ENCODE data around the gene ELOF1. TPM values are rescaled to one million over a fixed set of nuclear protein-coding genes. Genes with fewer than 3 reads are reported as not detected.
A peak's percentile ranks its signal among the peaks of the same experiment; 100 is the strongest.

The ELOF1 gene
- total and polyA plus RNA-seq, 2 of the 13 experiments (the other 11 are each of a cell fraction or from before 2014, with no cell fraction given), result 14.5 to 43.2 TPM

GRCh38 chr19:11505504-11506100, 53.4 kb downstream of the ELOF1 start, which contains the start of gene ZNF653 (continued):
- TF ChIP-seq SRSF9 (IDR thresholded peaks at IDR 0.05; ENCODE audit: borderline replicate concordance, insufficient read depth, low read depth, low read length, poor library complexity, severe bottlenecking), result no peak
- 0 out of 2 replicates have a peak, but pooled peaks have one; percentile 68 for TF ChIP-seq U2AF2 (IDR thresholded peaks at IDR 0.05; ENCODE audit: low read depth, low read length)
- TF ChIP-seq HNF1A (IDR thresholded peaks at IDR 0.05; ENCODE audit: low read depth), result no peak
- peak; percentile 20; the same call in 1 of the 2 replicates for TF ChIP-seq HNF1A (CRISPR knock-in tag; IDR thresholded peaks at IDR 0.05; ENCODE audit: borderline replicate concordance)
- TF ChIP-seq HIVEP1 (CRISPR knock-in tag; IDR thresholded peaks at IDR 0.05), result 0 out of 2 replicates have a peak, but pooled peaks have one; percentile 2
- TF ChIP-seq ZNF138 (CRISPR knock-in tag; IDR thresholded peaks at IDR 0.05; ENCODE audit: low read depth), result 0 out of 2 replicates have a peak, but pooled peaks have one; percentile 42
- TF ChIP-seq ASH2L (IDR thresholded peaks at IDR 0.05; ENCODE audit: insufficient read length, low read depth, low read length), result peak; percentile 90
- TF ChIP-seq ZNF367 (CRISPR knock-in tag; IDR thresholded peaks at IDR 0.05; ENCODE audit: borderline replicate concordance), result no peak
- peak; percentile 51; the same call in 1 of the 2 replicates for TF ChIP-seq ZNF770 (CRISPR knock-in tag; IDR thresholded peaks at IDR 0.05)
- TF ChIP-seq ZFY (CRISPR knock-in tag; IDR thresholded peaks at IDR 0.05), result peak; percentile 80; the same call in 1 of the 2 replicates
- TF ChIP-seq ATF3 (CRISPR knock-in tag; IDR thresholded peaks at IDR 0.05), result 0 out of 2 replicates have a peak, but pooled peaks have one; percentile 9
- peak; percentile 80 for TF ChIP-seq HCFC1 (IDR thresholded peaks at IDR 0.05; ENCODE audit: low read depth, low read length)
- TF ChIP-seq ZC3H13 (CRISPR knock-in tag; IDR thresholded peaks at IDR 0.05), result peak; percentile 97
- peak; percentile 2 for TF ChIP-seq TEAD3 (CRISPR knock-in tag; optimal IDR thresholded peaks at IDR 0.05; ENCODE audit: borderline replicate concordance)
- no peak for TF ChIP-seq ZFP36 (IDR thresholded peaks at IDR 0.05; ENCODE audit: borderline replicate concordance, low read depth, low read length, partially characterized antibody)
- peak; percentile 44 for TF ChIP-seq YY1 (IDR thresholded peaks at IDR 0.05; ENCODE audit: insufficient read depth, insufficient replicate concordance, low read depth, low read length)
- TF ChIP-seq KDM3A (CRISPR knock-in tag; IDR thresholded peaks at IDR 0.05; ENCODE audit: low read depth), result no peak
- TF ChIP-seq ZSCAN20 (CRISPR knock-in tag; IDR thresholded peaks at IDR 0.05; ENCODE audit: borderline replicate concordance), result 0 out of 2 replicates have a peak, but pooled peaks have one; percentile 43
- TF ChIP-seq AGO2 (optimal IDR thresholded peaks at IDR 0.05; ENCODE audit: low read depth, low read length), result peak; percentile 96
- TF ChIP-seq HOXA5 (CRISPR knock-in tag; IDR thresholded peaks at IDR 0.05), result 0 out of 2 replicates have a peak, but pooled peaks have one; percentile 3
- peak; percentile 66; the same call in 1 of the 2 replicates for TF ChIP-seq ZFP82 (CRISPR knock-in tag; IDR thresholded peaks at IDR 0.05; ENCODE audit: borderline replicate concordance)
- no peak for TF ChIP-seq ZNF644 (CRISPR knock-in tag; IDR thresholded peaks at IDR 0.05; ENCODE audit: low read depth)
- 0 out of 2 replicates have a peak, but pooled peaks have one; percentile 21 for TF ChIP-seq ARNTL (CRISPR knock-in tag; IDR thresholded peaks at IDR 0.05)
- peak; percentile 39; the same call in 1 of the 2 replicates for TF ChIP-seq FOXO1 (CRISPR knock-in tag; IDR thresholded peaks at IDR 0.05)
